K562 (cell line): ENCODE measurements around the gene DUSP5. TPM values are rescaled to one million over a fixed set of nuclear protein-coding genes. Genes with fewer than 3 reads are reported as not detected.
A peak's percentile ranks its signal among the peaks of the same experiment; 100 is the strongest.

Source experiments
- BCOR ChIP-seq: fragments of 450-650 bp; IDR thresholded peaks from 2 replicates; pipeline ENCODE4 v1.6.1; 2016
- CBX5 ChIP-seq: IDR thresholded peaks from 2 replicates; pipeline ENCODE4 v1.6.1; 2014; ENCODE audit warnings: low read depth, borderline replicate concordance
- DMBX1 ChIP-seq: fragments of 250-450 bp; sonication (Bioruptor Pico); IDR thresholded peaks from 2 replicates; pipeline ENCODE4 v1.8.0; 2022; ENCODE audit warnings: inconsistent platforms, mild to moderate bottlenecking, moderate library complexity, borderline replicate concordance
- HEY1 ChIP-seq: fragments of 250-450 bp; sonication (Bioruptor Pico); IDR thresholded peaks from 2 replicates; pipeline ENCODE4 v1.5.0; 2020; ENCODE audit warnings: mild to moderate bottlenecking, moderate library complexity, borderline replicate concordance
- IFI16 ChIP-seq: fragments of 250-450 bp; sonication (Bioruptor Pico); IDR thresholded peaks from 2 replicates; pipeline ENCODE4 v2.1.2; 2022; ENCODE audit warnings: mild to moderate bottlenecking, inconsistent platforms
- KDM4B ChIP-seq, 2 experiments: fragments of 450-650 bp in 1 of 2; sonication (generic) in 1 of 2; IDR thresholded peaks; 2 replicates each; pipeline ENCODE4 v1.6.1; 2016 to 2017; ENCODE audit warnings: borderline replicate concordance in 2 of 2, antibody characterized with exemption in 1 of 2, low read depth in 1 of 2, mild to moderate bottlenecking in 1 of 2
- MAFG ChIP-seq: fragments of 450-650 bp; conservative IDR thresholded peaks from 2 replicates; pipeline ENCODE4 v1.6.1; 2016; ENCODE audit warnings: missing genetic modification characterization, missing compliant biosample characterization
- MCM2 ChIP-seq: fragments of 450-650 bp; IDR thresholded peaks from 2 replicates; pipeline ENCODE4 v1.6.1; 2017; ENCODE audit warnings: low read depth, mild to moderate bottlenecking
- NR2C2 ChIP-seq, 2 experiments: fragments of 200-800 bp in 1 of 2; sonication (Bioruptor generic) in 1 of 2; sonication (generic) in 1 of 2; formaldehyde crosslinking in 1 of 2; IDR thresholded peaks; 2 replicates each; pipeline versions ENCODE4 v1.6.1 to v1.8.0; 2016 to 2022; ENCODE audit warnings: mild to moderate bottlenecking in 1 of 2, missing compliant biosample characterization in 1 of 2, missing genetic modification characterization in 1 of 2, missing genetic modification reagents in 1 of 2
- PCBP1 ChIP-seq: fragments of 200-400 bp; formaldehyde crosslinking; IDR thresholded peaks from 2 replicates; pipeline ENCODE4 v1.6.1; 2018; ENCODE audit warnings: mild to moderate bottlenecking, low read depth, low read length; ENCODE audit not compliant: poor library complexity, severe bottlenecking
- ZNF212 ChIP-seq: fragments of 450-650 bp; formaldehyde crosslinking; IDR thresholded peaks from 2 replicates; pipeline ENCODE4 v1.4.0; 2020; ENCODE audit warnings: mild to moderate bottlenecking
- ZNF3 ChIP-seq: fragments of 250-450 bp; sonication (Bioruptor Pico); IDR thresholded peaks from 2 replicates; pipeline ENCODE4 v1.5.0; 2021; ENCODE audit warnings: mild to moderate bottlenecking, moderate library complexity
- polyA plus RNA-seq, 8 experiments: library from polyadenylated mRNA; depleted of rRNA in 4 of 8; stranded (reverse) in 5 of 8; unstranded in 3 of 8; fragments of >200 nt; fragmentation: Nextera tagmentation in 2 of 8; fragmentation: Illumina TruSeq in 1 of 8; extraction: Ambion mirVana in 2 of 8; extraction: Trizol in 1 of 8; gene quantifications; 2 replicates each; pipeline versions ENCODE4 v1.2.1 to v1.2.3, GENCODE V29; 2011 to 2014; ENCODE audit warnings: inconsistent platforms in 1 of 8, missing spikeins in 1 of 8
- total RNA-seq, 7 experiments: library from RNA; depleted of rRNA in 6 of 7; stranded (reverse); fragments of >200 nt in 6 of 7; fragmentation: Illumina TruSeq in 2 of 7; extraction: Trizol in 2 of 7; gene quantifications; 2 replicates each; pipeline versions ENCODE4 v1.2.1 to v1.2.3, GENCODE V29; 2011 to 2021; ENCODE audit warnings: low replicate concordance in 1 of 7
- TF ChIP-seq, protein P1 (sequence below), 2 experiments: fragments of 450-650 bp; IDR thresholded peaks; 2 replicates each; pipeline ENCODE4 v1.6.1; 2016
- TF ChIP-seq, protein P2 (sequence below): sonication (generic); formaldehyde crosslinking; IDR thresholded peaks from 2 replicates; pipeline ENCODE4 v1.8.0; 2022; ENCODE audit warnings: mild to moderate bottlenecking, low read depth, missing genetic modification reagents
- TF ChIP-seq, protein P3 (sequence below), 2 experiments: fragments of 450-650 bp in 1 of 2; sonication (generic) in 1 of 2; formaldehyde crosslinking in 1 of 2; IDR thresholded peaks; 2 replicates each; pipeline versions ENCODE4 v1.7.1 to v1.9.0; 2016 to 2022; ENCODE audit warnings: inconsistent platforms in 1 of 2, mild to moderate bottlenecking in 1 of 2, missing genetic modification reagents in 1 of 2

The DUSP5 gene
- total and polyA plus RNA-seq, 9 of the 15 experiments (the other 6 are each of a cell fraction or from before 2014, with no cell fraction given), result 0.49 to 3.4 (median 2.0) TPM

DNA sequence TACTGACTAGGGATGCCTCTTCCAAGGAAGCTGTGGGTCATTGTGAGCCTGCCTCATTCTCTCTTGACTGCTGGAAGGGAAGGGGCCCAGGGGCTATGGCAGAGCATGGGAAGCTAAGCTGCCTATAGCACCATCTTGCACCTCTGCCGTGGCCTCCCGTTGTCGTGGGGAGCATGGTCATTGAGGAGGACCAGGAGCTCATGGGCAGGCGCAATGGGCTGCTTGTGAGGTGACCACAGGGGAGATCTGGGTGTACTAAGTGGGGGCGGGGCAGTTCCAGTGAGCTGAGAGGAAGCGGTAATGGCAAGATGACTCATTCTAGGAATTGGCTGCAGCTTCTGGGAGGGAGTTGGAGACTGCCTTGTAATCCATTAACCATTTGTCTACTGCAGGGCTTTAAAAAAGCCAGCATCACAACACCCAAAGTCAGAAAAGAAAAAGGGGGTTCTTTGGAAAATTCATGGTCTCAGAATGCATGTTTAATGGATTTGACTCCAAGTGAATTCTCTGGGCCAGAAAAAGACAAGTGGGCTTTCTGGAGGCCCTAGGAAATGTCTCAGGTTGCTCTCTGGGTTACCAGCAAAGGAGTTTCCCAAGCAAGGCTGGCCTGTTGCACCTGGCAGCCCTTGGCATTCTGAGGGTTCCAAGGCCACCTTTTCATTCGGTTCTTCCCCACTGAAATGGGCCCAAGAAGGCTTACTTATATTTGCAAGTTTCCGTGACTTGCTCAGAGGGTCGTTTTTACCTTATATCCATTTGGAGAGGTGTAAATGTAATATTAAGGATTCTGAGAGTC lies 3.6 kb downstream of the DUSP5 start (continued):
- TF ChIP-seq MAFG (no peak), KDM4B (IDR thresholded peaks at IDR 0.05; ENCODE audit: borderline replicate concordance in 2 of 2, low read depth in 1 of 2) (no peak), PCBP1 (no peak), ZNF3 (CRISPR knock-in tag) (no peak), DMBX1 (CRISPR knock-in tag) (no peak), MCM2 (no peak), NR2C2 (CRISPR knock-in tag; IDR thresholded peaks at IDR 0.05) (no peak), NR2C2 (tag; IDR thresholded peaks at IDR 0.05) (no peak; the same call in 1 of the 2 replicates), IFI16 (CRISPR knock-in tag) (no peak), BCOR (no peak), CBX5 (no peak), HEY1 (CRISPR knock-in tag) (no peak), ZNF212 (CRISPR knock-in tag) (no peak)
- TF ChIP-seq, protein P1, sequence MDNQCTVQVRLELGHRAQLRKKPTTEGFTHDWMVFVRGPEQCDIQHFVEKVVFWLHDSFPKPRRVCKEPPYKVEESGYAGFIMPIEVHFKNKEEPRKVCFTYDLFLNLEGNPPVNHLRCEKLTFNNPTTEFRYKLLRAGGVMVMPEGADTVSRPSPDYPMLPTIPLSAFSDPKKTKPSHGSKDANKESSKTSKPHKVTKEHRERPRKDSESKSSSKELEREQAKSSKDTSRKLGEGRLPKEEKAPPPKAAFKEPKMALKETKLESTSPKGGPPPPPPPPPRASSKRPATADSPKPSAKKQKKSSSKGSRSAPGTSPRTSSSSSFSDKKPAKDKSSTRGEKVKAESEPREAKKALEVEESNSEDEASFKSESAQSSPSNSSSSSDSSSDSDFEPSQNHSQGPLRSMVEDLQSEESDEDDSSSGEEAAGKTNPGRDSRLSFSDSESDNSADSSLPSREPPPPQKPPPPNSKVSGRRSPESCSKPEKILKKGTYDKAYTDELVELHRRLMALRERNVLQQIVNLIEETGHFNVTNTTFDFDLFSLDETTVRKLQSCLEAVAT (IDR thresholded peaks at IDR 0.05), result peak in 1 of 2 experiments; percentile 89; a peak in 2 of 4 replicates
- TF ChIP-seq, protein P2, sequence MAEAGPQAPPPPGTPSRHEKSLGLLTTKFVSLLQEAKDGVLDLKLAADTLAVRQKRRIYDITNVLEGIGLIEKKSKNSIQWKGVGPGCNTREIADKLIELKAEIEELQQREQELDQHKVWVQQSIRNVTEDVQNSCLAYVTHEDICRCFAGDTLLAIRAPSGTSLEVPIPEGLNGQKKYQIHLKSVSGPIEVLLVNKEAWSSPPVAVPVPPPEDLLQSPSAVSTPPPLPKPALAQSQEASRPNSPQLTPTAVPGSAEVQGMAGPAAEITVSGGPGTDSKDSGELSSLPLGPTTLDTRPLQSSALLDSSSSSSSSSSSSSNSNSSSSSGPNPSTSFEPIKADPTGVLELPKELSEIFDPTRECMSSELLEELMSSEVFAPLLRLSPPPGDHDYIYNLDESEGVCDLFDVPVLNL, result no peak
- TF ChIP-seq, protein P3, sequence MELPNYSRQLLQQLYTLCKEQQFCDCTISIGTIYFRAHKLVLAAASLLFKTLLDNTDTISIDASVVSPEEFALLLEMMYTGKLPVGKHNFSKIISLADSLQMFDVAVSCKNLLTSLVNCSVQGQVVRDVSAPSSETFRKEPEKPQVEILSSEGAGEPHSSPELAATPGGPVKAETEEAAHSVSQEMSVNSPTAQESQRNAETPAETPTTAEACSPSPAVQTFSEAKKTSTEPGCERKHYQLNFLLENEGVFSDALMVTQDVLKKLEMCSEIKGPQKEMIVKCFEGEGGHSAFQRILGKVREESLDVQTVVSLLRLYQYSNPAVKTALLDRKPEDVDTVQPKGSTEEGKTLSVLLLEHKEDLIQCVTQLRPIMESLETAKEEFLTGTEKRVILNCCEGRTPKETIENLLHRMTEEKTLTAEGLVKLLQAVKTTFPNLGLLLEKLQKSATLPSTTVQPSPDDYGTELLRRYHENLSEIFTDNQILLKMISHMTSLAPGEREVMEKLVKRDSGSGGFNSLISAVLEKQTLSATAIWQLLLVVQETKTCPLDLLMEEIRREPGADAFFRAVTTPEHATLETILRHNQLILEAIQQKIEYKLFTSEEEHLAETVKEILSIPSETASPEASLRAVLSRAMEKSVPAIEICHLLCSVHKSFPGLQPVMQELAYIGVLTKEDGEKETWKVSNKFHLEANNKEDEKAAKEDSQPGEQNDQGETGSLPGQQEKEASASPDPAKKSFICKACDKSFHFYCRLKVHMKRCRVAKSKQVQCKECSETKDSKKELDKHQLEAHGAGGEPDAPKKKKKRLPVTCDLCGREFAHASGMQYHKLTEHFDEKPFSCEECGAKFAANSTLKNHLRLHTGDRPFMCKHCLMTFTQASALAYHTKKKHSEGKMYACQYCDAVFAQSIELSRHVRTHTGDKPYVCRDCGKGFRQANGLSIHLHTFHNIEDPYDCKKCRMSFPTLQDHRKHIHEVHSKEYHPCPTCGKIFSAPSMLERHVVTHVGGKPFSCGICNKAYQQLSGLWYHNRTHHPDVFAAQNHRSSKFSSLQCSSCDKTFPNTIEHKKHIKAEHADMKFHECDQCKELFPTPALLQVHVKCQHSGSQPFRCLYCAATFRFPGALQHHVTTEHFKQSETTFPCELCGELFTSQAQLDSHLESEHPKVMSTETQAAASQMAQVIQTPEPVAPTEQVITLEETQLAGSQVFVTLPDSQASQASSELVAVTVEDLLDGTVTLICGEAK (IDR thresholded peaks at IDR 0.05), result no peak
- TF ChIP-seq, protein P3 (CRISPR knock-in tag; IDR thresholded peaks at IDR 0.05), result no peak
